Measurements from ENCODE around the gene RRBP1. TPM values are rescaled to one million over a fixed set of nuclear protein-coding genes. Genes with fewer than 3 reads are reported as not detected.

RRBP1 gene
- total and polyA plus RNA-seq, 2 of the 4 experiments (the other 2 are of a cell fraction): 90.2 to 136 TPM

- no peak overlapping the region for H3K23ac ChIP-seq (ENCODE audit: low read depth, low read length)
- no peaks in the 10 kb centered on the region for H3K9me3 ChIP-seq (ENCODE audit: control insufficient read depth, insufficient read depth, low read length)
- no peak overlapping the region for H2AK9ac ChIP-seq (replicated peaks; ENCODE audit: low read depth, low read length, poor library complexity)
- no peak overlapping the region for H2BK15ac ChIP-seq (ENCODE audit: low read depth, low read length)
- ChIA-PET POLR2A (ENCODE audit: unreplicated experiment) (no interaction called here), CTCF (no interaction called here)
- H3K9ac ChIP-seq (ENCODE audit: low read depth, low read length): no peak overlapping the region
- no peak overlapping the region; the same call in 1 of the 2 replicates for H2AK5ac ChIP-seq (ENCODE audit: low read depth, low read length)
- H4K20me1 ChIP-seq (ENCODE audit: insufficient read depth, low read length): peaks cover 96% of the 10 kb centered on the region
- peaks cover 28 to 81% of the 10 kb centered on the region in 2 experiments for H3K79me1 ChIP-seq (ENCODE audit: low read depth in 1 of 2, low read length in 2 of 2)
- H3K9me1 ChIP-seq (ENCODE audit: insufficient read depth, low read length): peaks cover 36% of the 10 kb centered on the region
- WGBS, 2 experiments (ENCODE audit: extremely low coverage in 2 of 2, insufficient read length in 1 of 2): 100% methylated on average over 1 of the region's 11 CpGs; no CpG with 5 or more reads in 1 of the 2 experiments
- no peak overlapping the region for H4K5ac ChIP-seq (ENCODE audit: low read depth, low read length)
- no peaks in the 10 kb centered on the region for H3K27me3 ChIP-seq (ENCODE audit: control insufficient read depth, insufficient read depth, low read length)
- H3K27ac ChIP-seq (ENCODE audit: insufficient read depth, low read length): no peak overlapping the region
- no peak overlapping the region for H4K8ac ChIP-seq (ENCODE audit: low read depth in 2 of 2, low read length in 2 of 2)
- intact Hi-C loops (cut with micrococcal nuclease): no loop called here
- H3K14ac ChIP-seq (replicated peaks; ENCODE audit: low read depth, low read length): peak overlapping the region; percentile 23; the same call in 1 of the 2 replicates
- H3K4me1 ChIP-seq (ENCODE audit: control insufficient read depth, insufficient read depth, low read length): peaks cover 32% of the 10 kb centered on the region
- no peak overlapping the region for H3K56ac ChIP-seq (ENCODE audit: extremely low read depth, insufficient read depth, low read length)
- no peak for DNase-seq
- BruUV-seq (replicated peaks): no TSS peak
- no peak overlapping the region for H3K18ac ChIP-seq (ENCODE audit: low read depth, low read length)
- no peak overlapping the region for H3K4me3 ChIP-seq (ENCODE audit: insufficient read depth, low read depth, low read length)
- H2AFZ ChIP-seq (replicated peaks; ENCODE audit: low read length, poor library complexity): no peak overlapping the region
- in situ Hi-C loops (cut with MboI; ENCODE audit: low sequenced_read_pairs): no loop called here
- no peak overlapping the region for H3K4ac ChIP-seq (ENCODE audit: low read depth, low read length)
- H2BK20ac ChIP-seq (ENCODE audit: low read depth, low read length): no peak overlapping the region
- no peak overlapping the region for H2BK120ac ChIP-seq (ENCODE audit: low read depth, low read length)
- no peak overlapping the region for H2BK5ac ChIP-seq (ENCODE audit: low read depth, low read length, poor library complexity, severe bottlenecking)
- H3K36me3 ChIP-seq (ENCODE audit: control insufficient read depth, insufficient read depth, low read length): peaks cover 25% of the 10 kb centered on the region
- ATAC-seq (ENCODE audit: low read depth): no peak
- H4K91ac ChIP-seq (ENCODE audit: insufficient read depth, low read depth, low read length): no peak overlapping the region
- dilution Hi-C loops (cut with HindIII; ENCODE audit: low sequenced_read_pairs, unreplicated experiment): no loop called here
- no peak overlapping the region for H3K4me2 ChIP-seq (ENCODE audit: low read depth, low read length)
- TF ChIP-seq SMC3 (IDR thresholded peaks at IDR 0.05; ENCODE audit: low read depth, low read length): no peak
- no peak for TF ChIP-seq FOS (IDR thresholded peaks at IDR 0.05; ENCODE audit: low read depth, low read length)
- TF ChIP-seq POLR2A (IDR thresholded peaks at IDR 0.05; ENCODE audit: low read depth, low read length): no peak; the same call in 1 of the 2 replicates
- no peak for TF ChIP-seq MAFK (IDR thresholded peaks at IDR 0.05; ENCODE audit: low read depth, low read length)
These were observed 17.9 kb downstream of the RRBP1 start for GRCh38 chr20:17664025-17664633.
